Testis (tissue), 2 donors: ENCODE measurements around the gene COL15A1.

Experiments used
- POLR2A ChIP-seq: fragments of 450-650 bp; IDR thresholded peaks from one replicate; pipeline ENCODE4 v1.6.1; 2017; ENCODE audit warnings: antibody characterized with exemption, mild to moderate bottlenecking, moderate library complexity
- TF ChIP-seq, protein P1 (sequence below), 3 experiments: fragments of 450-650 bp in 2 of 3; fragments of 200-600 bp in 1 of 3; sonication (generic) in 1 of 3; IDR thresholded peaks; one replicate each; pipeline ENCODE4 v1.5.1; 2016 to 2019; ENCODE audit warnings: antibody characterized with exemption in 3 of 3, mild to moderate bottlenecking in 2 of 3, moderate library complexity in 1 of 3

DNA sequence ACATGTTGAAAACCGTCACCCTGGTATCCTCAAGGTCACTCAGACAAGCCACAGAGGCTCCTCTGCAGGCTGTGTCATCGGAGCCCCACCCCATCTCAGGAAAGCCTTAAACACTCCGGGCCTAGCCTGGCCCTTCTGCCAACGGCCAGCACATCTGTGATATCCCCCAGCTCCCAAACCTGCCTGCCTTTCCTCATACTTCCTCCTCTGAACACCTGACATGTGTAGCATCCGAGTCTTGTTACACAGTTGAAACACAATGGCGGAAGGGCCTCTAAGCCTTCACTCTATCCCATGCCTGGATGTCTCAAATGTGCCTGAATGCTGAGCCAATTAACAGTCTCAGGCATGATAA, 128.3 kb downstream of the COL15A1 start:
- no peak for TF ChIP-seq POLR2A
- TF ChIP-seq, protein P1, sequence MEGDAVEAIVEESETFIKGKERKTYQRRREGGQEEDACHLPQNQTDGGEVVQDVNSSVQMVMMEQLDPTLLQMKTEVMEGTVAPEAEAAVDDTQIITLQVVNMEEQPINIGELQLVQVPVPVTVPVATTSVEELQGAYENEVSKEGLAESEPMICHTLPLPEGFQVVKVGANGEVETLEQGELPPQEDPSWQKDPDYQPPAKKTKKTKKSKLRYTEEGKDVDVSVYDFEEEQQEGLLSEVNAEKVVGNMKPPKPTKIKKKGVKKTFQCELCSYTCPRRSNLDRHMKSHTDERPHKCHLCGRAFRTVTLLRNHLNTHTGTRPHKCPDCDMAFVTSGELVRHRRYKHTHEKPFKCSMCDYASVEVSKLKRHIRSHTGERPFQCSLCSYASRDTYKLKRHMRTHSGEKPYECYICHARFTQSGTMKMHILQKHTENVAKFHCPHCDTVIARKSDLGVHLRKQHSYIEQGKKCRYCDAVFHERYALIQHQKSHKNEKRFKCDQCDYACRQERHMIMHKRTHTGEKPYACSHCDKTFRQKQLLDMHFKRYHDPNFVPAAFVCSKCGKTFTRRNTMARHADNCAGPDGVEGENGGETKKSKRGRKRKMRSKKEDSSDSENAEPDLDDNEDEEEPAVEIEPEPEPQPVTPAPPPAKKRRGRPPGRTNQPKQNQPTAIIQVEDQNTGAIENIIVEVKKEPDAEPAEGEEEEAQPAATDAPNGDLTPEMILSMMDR (IDR thresholded peaks at IDR 0.05) = no peak
